Activated CD8-positive, alpha-beta T cell treated with anti-CD3 and anti-CD28 coated beads, Interleukin-2, amount 10 ng/mL, durations not matched to agents 7 days and 5 days (primary cell): ENCODE data around the gene POLG. TPM values are rescaled to one million over a fixed set of nuclear protein-coding genes. Genes with fewer than 3 reads are reported as not detected.

Experiments
- ATAC-seq: fragments of 150-1000 bp; cut with Tn5 transposase; one replicate; pipeline ENCODE4 v1.10.0; 2021; ENCODE audit warnings: moderate library complexity
- CTCF ChIA-PET: fragments of 350-600 bp; sonication (Branson Sonifier 250); formaldehyde crosslinking; loops from one replicate; lab custom pipeline; 2021; ENCODE audit warnings: antibody characterized with exemption; lab: Charles Lee
- POLR2A ChIA-PET: fragments of 350-600 bp; sonication (Branson Sonifier 250); formaldehyde crosslinking; loops from one replicate; lab custom pipeline; 2021; ENCODE audit warnings: antibody characterized with exemption; lab: Charles Lee
- DNase-seq: peaks from one replicate; pipeline ENCODE4 v3.0.0-alpha.2; 2020
- H3K27ac Mint-ChIP-seq: one replicate; pipeline ENCODE4 v1.8.0; 2021; ENCODE audit warnings: mild to moderate bottlenecking, mixed read lengths
- H3K27me3 Mint-ChIP-seq: one replicate; pipeline ENCODE4 v1.8.0; 2021; ENCODE audit warnings: low read depth, mixed read lengths
- H3K36me3 Mint-ChIP-seq: one replicate; pipeline ENCODE4 v1.8.0; 2021; ENCODE audit warnings: low read depth, mixed read lengths
- H3K4me1 Mint-ChIP-seq: one replicate; pipeline ENCODE4 v1.8.0; 2021; ENCODE audit warnings: low read depth, mixed read lengths
- H3K4me3 Mint-ChIP-seq: one replicate; pipeline ENCODE4 v1.8.0; 2021; ENCODE audit warnings: mild to moderate bottlenecking, mixed read lengths
- H3K9me3 Mint-ChIP-seq: one replicate; pipeline ENCODE4 v1.8.0; 2022; ENCODE audit warnings: mixed read lengths; ENCODE audit not compliant: insufficient read depth
- total RNA-seq, 2 experiments: library from RNA; stranded (reverse); gene quantifications; one replicate each; pipeline ENCODE4 v1.2.3, GENCODE V29; 2021

Gene POLG
- total RNA-seq, 2 experiments from 2014 or later: 121 to 128 TPM

- POLR2A ChIA-PET: no interaction called here
- peak; percentile 70 for DNase-seq
These were observed 27.0 kb upstream of the POLG start for GRCh38 chr15:89361451-89362202.

GRCh38 chr15:89360294-89360971, 25.8 kb upstream of the POLG start:
- ATAC-seq: no peak
- Mint-ChIP-seq H3K4me1 (peaks cover 12% of the 10 kb centered on the region), H3K36me3 (no peaks in the 10 kb centered on the region), H3K27ac (no peak overlapping the region), H3K9me3 (no peaks in the 10 kb centered on the region), H3K4me3 (no peak overlapping the region), H3K27me3 (peaks cover 78% of the 10 kb centered on the region)
- ChIA-PET CTCF (interaction anchor here (0.6 to 10.0 kb wide), 14 partner anchors 9 to 483 kb away, joined by 3 to 163 read pairs (median 33); partner anchors contain the start of gene POLG), POLR2A (no interaction called here)
- DNase-seq: no peak

More at GRCh38 chr15:89361451-89362202, 27.0 kb upstream of the POLG start:
- CTCF ChIA-PET: interaction anchor here (1.7 to 10.0 kb wide), 5 partner anchors 15 to 111 kb away, joined by 6 to 163 read pairs (median 126); no protein-coding TSS in a partner anchor
- Mint-ChIP-seq H3K4me3 (no peak overlapping the region), H3K27me3 (peaks cover 83% of the 10 kb centered on the region), H3K27ac (no peak overlapping the region), H3K9me3 (no peaks in the 10 kb centered on the region), H3K4me1 (peaks cover 12% of the 10 kb centered on the region), H3K36me3 (no peaks in the 10 kb centered on the region)
- no peak for ATAC-seq

- DNase-seq: no peak
- H3K27me3 Mint-ChIP-seq: peaks cover 73% of the 10 kb centered on the region
- ATAC-seq: no peak
- H3K9me3 Mint-ChIP-seq: no peaks in the 10 kb centered on the region
- H3K4me3 Mint-ChIP-seq: peak overlapping the region; percentile 34
- H3K4me1 Mint-ChIP-seq: peaks cover 12% of the 10 kb centered on the region
- no peak overlapping the region for H3K27ac Mint-ChIP-seq
- ChIA-PET CTCF (interaction anchor here (0.6 to 10.0 kb wide), 37 partner anchors 7 to 484 kb away, joined by 3 to 163 read pairs (median 8); partner anchors contain the start of gene POLG), POLR2A (interaction anchor here (0.8 kb wide), 1 partner anchor 19 kb away, joined by 3 read pairs; no protein-coding TSS in a partner anchor)
- H3K36me3 Mint-ChIP-seq: no peaks in the 10 kb centered on the region
These were observed 25.1 kb upstream of the POLG start for GRCh38 chr15:89359471-89360293.

GRCh38 chr15:89358755-89359439, 24.3 kb upstream of the POLG start:
- peak; percentile 94 for ATAC-seq
- H3K36me3 Mint-ChIP-seq: no peaks in the 10 kb centered on the region
- ChIA-PET POLR2A (interaction anchor here (0.7 to 0.8 kb wide), 2 partner anchors 19 to 24 kb away, joined by 3 read pairs; no protein-coding TSS in a partner anchor), CTCF (interaction anchor here (0.7 to 10.0 kb wide), 51 partner anchors 8 to 341 kb away, joined by 3 to 163 read pairs (median 5); partner anchors contain the start of gene POLG)
- no peaks in the 10 kb centered on the region for H3K9me3 Mint-ChIP-seq
- peaks cover 12% of the 10 kb centered on the region for H3K4me1 Mint-ChIP-seq
- H3K27me3 Mint-ChIP-seq: peaks cover 70% of the 10 kb centered on the region
- peak overlapping the region; percentile 80 for H3K4me3 Mint-ChIP-seq
- DNase-seq: peak; percentile 87
- no peak overlapping the region for H3K27ac Mint-ChIP-seq

- POLR2A ChIA-PET: interaction anchor here (0.7 kb wide), 1 partner anchor 23 kb away, joined by 3 read pairs; no protein-coding TSS in a partner anchor
- no peaks in the 10 kb centered on the region for H3K9me3 Mint-ChIP-seq
- H3K27me3 Mint-ChIP-seq: peaks cover 69% of the 10 kb centered on the region
- CTCF ChIA-PET: interaction anchor here (0.7 to 10.0 kb wide), 50 partner anchors 8 to 342 kb away, joined by 3 to 163 read pairs (median 6); partner anchors contain the start of gene POLG
- H3K27ac Mint-ChIP-seq: no peak overlapping the region
- no peak for DNase-seq
- ATAC-seq: peak; percentile 4
- H3K36me3 Mint-ChIP-seq: no peaks in the 10 kb centered on the region
- peak overlapping the region; percentile 80 for H3K4me3 Mint-ChIP-seq
- H3K4me1 Mint-ChIP-seq: peaks cover 12% of the 10 kb centered on the region
These were observed 23.8 kb upstream of the POLG start for GRCh38 chr15:89358435-89358754.

- Mint-ChIP-seq H3K27me3 (peaks cover 65% of the 10 kb centered on the region), H3K9me3 (no peaks in the 10 kb centered on the region), H3K4me3 (no peak overlapping the region), H3K4me1 (peaks cover 12% of the 10 kb centered on the region), H3K36me3 (no peaks in the 10 kb centered on the region), H3K27ac (no peak overlapping the region)
- DNase-seq (peak; percentile 37), ATAC-seq (no peak)
- CTCF ChIA-PET: interaction anchor here (0.8 to 10.0 kb wide), 17 partner anchors 12 to 150 kb away, joined by 3 to 163 read pairs (median 17); partner anchors contain the start of gene POLG
- POLR2A ChIA-PET: no interaction called here
These were observed 22.1 kb upstream of the POLG start for GRCh38 chr15:89356634-89357298.

- ATAC-seq (no peak), DNase-seq (no peak)
- CTCF ChIA-PET: interaction anchor here (0.7 to 10.0 kb wide), 3 partner anchors 65 to 89 kb away, joined by 3 to 163 read pairs (median 4); no protein-coding TSS in a partner anchor
- no peak overlapping the region for H3K27ac Mint-ChIP-seq
- peaks cover 4% of the 10 kb centered on the region for H3K4me1 Mint-ChIP-seq
- peaks cover 45% of the 10 kb centered on the region for H3K27me3 Mint-ChIP-seq
- H3K9me3 Mint-ChIP-seq: no peaks in the 10 kb centered on the region
- POLR2A ChIA-PET: no interaction called here
- no peaks in the 10 kb centered on the region for H3K36me3 Mint-ChIP-seq
- H3K4me3 Mint-ChIP-seq: no peak overlapping the region
These were observed 19.4 kb upstream of the POLG start for GRCh38 chr15:89353991-89354390.

GRCh38 chr15:89352476-89352875, 17.9 kb upstream of the POLG start:
- H3K36me3 Mint-ChIP-seq: no peaks in the 10 kb centered on the region
- H3K27me3 Mint-ChIP-seq: peaks cover 40% of the 10 kb centered on the region
- H3K27ac Mint-ChIP-seq: no peak overlapping the region
- ChIA-PET POLR2A (no interaction called here), CTCF (interaction anchor here (1.7 to 10.0 kb wide), 2 partner anchors 67 to 78 kb away, joined by 4 to 163 read pairs; no protein-coding TSS in a partner anchor)
- H3K4me3 Mint-ChIP-seq: no peak overlapping the region
- no peaks in the 10 kb centered on the region for H3K4me1 Mint-ChIP-seq
- peak; percentile 39 for ATAC-seq
- no peaks in the 10 kb centered on the region for H3K9me3 Mint-ChIP-seq
- no peak for DNase-seq

GRCh38 chr15:89349206-89349558, 14.6 kb upstream of the POLG start:
- Mint-ChIP-seq H3K27ac (no peak overlapping the region), H3K4me1 (no peaks in the 10 kb centered on the region), H3K9me3 (no peaks in the 10 kb centered on the region), H3K27me3 (peaks cover 30% of the 10 kb centered on the region), H3K4me3 (no peak overlapping the region), H3K36me3 (no peaks in the 10 kb centered on the region)
- CTCF ChIA-PET: interaction anchor here (0.6 kb wide), 1 partner anchor 10 kb away, joined by 3 read pairs; no protein-coding TSS in a partner anchor
- POLR2A ChIA-PET: no interaction called here
- no peak for ATAC-seq
- no peak for DNase-seq

GRCh38 chr15:89346516-89347231, 12.1 kb upstream of the POLG start:
- ATAC-seq: no peak
- peaks cover 18% of the 10 kb centered on the region for H3K27me3 Mint-ChIP-seq
- H3K4me1 Mint-ChIP-seq: no peaks in the 10 kb centered on the region
- no peak overlapping the region for H3K4me3 Mint-ChIP-seq
- ChIA-PET CTCF (interaction anchor here (3.3 kb wide), 1 partner anchor 12 kb away, joined by 20 read pairs; no protein-coding TSS in a partner anchor), POLR2A (interaction anchor here (1.4 kb wide), 1 partner anchor 26 kb away, joined by 4 read pairs; no protein-coding TSS in a partner anchor)
- no peaks in the 10 kb centered on the region for H3K36me3 Mint-ChIP-seq
- no peak for DNase-seq
- H3K27ac Mint-ChIP-seq: no peak overlapping the region
- no peaks in the 10 kb centered on the region for H3K9me3 Mint-ChIP-seq
